Stimulated activated CD4-positive, alpha-beta T cell treated with anti-CD3 and anti-CD28 coated beads, TNF-alpha, amount 100 ng/mL, for 48 hours (primary cell): ENCODE results near the gene SPRR1A.

Experiments
- DNase-seq, 3 donors: peaks; one replicate each; pipeline ENCODE4 v3.0.0-alpha.2; 2020; ENCODE audit warnings: low read depth in 3 of 3

SPRR1A gene

GRCh38 chr1:152983743-152984142 is at the start of gene SPRR1A:
TSS of gene SPRR1A (plus strand) at chr1:152984081. CDS start at chr1:152985231, 1,150 bp downstream.
- DNase-seq: no peak

DNA sequence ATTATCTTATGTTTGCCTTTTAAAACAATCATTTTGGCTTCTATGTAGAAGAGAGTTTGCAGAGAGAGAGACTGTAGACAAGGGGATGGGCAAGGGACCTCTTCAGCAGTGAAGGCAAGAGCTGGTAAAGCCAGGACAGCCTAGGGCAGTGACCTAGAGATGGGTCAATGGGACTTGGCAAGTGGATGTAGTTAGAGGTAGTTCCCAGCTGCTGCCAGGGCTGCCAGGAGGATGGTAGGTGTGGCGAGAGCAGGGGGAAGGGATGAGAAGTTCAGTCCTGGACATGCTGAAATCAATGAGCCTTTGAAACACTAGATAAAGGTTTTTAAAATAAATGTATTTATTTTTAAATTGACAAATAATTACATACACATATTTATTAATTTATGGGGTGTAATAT is 43.3 kb upstream of the SPRR1A start:
- no peak for DNase-seq

DNA sequence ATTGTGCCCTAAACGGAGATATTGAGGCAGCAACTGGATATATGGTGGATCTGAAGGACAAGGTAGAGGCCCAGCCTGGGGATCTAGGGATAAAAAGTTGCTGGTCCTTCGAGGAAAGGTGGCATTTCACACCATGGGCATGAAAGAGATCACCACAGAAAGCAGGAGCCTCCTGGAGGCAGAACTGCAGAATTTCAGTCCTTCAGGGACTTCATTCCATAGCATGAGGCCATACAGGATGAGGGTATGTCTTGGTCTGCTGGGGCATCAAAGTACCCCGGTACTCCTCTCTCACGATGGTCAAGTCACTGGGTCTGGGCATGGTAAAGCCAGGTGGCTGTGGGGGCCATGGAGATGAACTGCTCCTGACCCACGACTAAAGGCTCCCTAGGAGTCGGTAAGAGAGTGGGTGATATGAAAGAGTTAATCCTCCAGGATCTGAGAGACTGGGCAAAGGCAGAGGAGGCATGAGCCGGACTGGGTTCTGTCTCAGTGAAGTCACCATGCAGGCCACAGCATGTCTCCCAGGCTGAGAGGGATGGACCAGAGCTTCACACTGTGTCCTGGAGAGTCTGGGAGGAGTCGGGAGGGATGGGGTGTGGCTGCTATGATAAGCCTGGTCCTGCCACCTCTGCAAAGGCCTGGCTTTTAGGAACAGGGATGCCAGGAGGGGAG is 42.7 kb upstream of the SPRR1A start:
- no peak for DNase-seq

DNA sequence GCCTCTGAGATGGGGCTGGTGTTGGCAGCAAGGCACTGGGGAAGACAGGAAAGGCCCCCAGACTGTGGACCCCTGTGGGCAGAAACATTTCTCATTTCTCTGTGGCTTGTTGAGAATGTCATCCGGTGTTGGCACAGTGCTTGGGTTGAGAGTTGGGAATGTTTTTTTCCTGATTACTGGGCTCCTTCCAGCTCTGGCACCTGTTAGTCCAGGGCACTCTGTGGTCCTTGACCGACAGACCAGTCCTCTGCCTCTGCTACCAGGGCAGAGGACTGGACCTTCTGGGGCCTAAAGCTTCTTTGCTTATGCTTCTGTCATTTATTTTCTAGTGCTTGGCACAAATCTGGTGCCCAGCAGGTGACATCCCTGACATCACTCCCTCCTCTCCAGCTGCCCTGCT is 41.7 kb upstream of the SPRR1A start:
- DNase-seq: no peak

DNA sequence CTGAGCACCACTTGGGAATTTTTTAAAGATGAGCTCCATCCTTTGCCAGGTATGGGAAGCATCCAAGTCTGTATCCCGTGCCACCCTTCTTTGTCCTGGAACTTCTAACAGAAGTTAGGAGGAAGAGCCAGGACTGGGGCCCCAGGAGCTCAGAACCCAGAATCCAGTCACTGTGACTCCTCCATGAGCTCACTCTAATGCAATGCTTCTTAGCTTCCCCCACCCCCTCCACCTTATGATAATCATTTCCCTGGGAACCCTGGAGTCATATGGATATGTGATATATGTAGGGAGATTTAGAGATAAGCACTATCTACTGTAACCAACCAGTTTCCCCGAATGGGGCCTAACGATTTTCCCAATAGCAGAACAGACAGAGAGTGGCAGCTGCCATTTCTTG is 37.6 kb upstream of the SPRR1A start:
- no peak for DNase-seq

- DNase-seq: no peak
Measured at GRCh38 chr1:152946651-152947256, 37.1 kb upstream of the SPRR1A start, which contains the start of gene SPRR5. TSS of gene SPRR5 (plus strand) at chr1:152947206. CDS start at chr1:152948555, 1,349 bp downstream.

DNA sequence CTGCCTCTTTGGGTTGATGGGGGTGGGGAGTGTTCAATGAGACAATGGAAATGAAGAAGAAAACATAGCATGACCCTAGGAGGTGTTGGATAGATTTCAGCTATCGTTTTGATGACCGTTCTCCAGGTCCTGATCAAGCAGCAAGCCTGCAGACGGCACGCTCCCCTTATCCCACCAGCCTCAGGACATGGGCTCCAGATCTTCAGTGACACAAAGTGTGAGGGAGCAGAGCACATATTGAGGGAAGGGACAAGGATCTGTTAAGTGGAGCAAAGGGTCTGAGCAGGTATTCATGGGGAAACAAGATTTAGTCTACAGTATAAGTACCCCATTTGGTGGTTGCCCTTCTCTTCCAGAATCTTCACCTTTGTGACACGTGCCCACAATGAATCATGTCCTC is 32.2 kb upstream of the SPRR1A start:
- DNase-seq: no peak

- DNase-seq: no peak
Measured at GRCh38 chr1:152953761-152954160, 30.1 kb upstream of the SPRR1A start.

GRCh38 chr1:152954436-152954835 is 29.4 kb upstream of the SPRR1A start:
- DNase-seq: no peak

- DNase-seq: no peak
Measured at GRCh38 chr1:152957561-152957960, 26.3 kb upstream of the SPRR1A start.

GRCh38 chr1:152959273-152959672 is 24.6 kb upstream of the SPRR1A start:
- DNase-seq: no peak

DNA sequence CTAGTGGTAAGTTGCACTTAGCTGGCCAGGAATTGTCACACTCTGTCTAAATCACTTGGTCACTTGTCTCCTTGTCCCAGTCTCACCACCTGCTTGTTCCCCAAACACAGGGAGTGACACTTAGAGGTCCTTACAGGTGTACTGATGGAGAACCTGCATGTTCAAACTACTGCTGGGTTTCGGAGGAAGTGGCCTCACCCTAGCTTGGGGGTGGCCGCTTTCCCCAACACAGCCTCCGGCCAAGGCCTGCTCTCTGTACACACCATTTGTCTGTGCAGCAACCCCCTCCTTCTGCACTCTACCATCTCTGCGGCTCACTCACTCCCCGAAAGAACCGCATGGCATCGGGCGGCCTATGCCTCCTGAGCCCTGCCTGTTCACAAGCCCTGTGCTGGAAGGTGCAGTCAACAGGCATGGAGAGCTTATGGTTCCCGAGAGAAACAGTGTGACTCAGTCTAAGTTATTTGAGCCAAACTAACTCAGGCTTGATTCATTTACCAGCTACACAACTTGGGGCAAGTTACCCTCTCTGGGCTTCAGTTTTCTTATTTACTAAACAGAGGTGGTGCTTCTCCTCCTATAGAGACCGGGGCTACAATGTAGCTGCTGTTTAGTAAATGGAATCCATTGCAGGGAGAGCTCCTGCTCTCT is 24.0 kb upstream of the SPRR1A start:
- DNase-seq: no peak

- no peak for DNase-seq
Measured at GRCh38 chr1:152960452-152961044, 23.3 kb upstream of the SPRR1A start.

DNA sequence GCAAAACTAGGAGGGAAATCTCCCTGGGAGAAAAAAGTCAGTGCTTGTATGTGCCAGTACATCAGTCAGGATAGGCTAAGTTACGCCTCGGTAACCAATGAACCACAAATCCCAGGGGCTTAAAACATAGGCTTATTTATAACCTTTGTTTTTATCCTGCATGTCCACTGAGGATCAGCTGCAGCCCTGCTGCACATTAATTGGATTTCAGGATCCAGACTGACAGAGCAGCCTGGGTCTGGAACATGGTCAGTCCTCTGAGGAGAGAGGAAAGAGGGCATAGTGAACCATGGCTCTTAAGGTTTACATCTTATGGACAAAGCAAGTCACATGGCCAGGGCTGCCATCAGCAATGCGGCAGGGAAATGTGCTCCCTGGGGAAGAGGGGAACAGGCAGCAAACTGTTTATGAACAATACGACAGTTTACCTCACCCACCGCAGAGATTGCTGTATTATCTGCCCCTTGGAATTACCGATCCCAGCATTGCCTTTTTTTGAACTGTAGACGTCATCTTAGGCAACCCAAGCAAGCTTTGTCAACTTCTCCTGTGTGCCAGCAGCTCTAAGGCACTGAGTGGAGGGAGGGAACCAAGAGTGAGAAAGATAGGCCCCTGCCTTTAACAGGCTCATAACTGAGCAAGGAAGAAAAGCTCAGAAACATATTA is 22.5 kb upstream of the SPRR1A start:
- no peak for DNase-seq

DNA sequence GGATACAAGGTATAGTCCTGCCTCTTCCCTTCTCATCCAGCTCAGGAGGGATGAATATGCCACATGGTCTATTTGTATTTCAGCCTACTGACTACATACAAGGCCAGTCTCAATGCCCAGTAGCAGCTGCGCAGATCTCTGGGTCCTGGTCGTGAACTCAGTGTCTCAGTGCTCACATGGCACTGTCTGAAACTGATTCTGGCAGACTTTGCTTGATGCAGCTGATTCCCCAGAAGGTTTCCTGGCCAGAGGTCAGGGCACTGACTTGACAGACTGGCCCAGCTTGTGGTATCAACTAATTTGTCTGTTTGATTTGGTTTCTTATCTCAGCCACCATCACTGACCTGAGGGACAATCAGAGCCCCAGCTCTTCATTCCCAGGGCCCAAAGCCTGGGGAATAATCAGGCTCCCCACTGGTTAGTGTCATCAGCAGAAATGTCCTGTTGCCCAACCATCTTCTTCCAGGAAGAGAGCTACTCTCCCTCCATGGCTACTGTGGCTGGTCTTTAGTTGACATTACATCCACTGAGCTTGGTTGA is 20.9 kb upstream of the SPRR1A start:
- DNase-seq: no peak

- DNase-seq: no peak
Measured at GRCh38 chr1:152964536-152964935, 19.3 kb upstream of the SPRR1A start.

GRCh38 chr1:152965853-152966252 is 18.0 kb upstream of the SPRR1A start:
- no peak for DNase-seq

GRCh38 chr1:152967201-152967600 is 16.7 kb upstream of the SPRR1A start:
- DNase-seq: no peak

GRCh38 chr1:152968248-152968647 is 15.6 kb upstream of the SPRR1A start:
- no peak for DNase-seq

DNA sequence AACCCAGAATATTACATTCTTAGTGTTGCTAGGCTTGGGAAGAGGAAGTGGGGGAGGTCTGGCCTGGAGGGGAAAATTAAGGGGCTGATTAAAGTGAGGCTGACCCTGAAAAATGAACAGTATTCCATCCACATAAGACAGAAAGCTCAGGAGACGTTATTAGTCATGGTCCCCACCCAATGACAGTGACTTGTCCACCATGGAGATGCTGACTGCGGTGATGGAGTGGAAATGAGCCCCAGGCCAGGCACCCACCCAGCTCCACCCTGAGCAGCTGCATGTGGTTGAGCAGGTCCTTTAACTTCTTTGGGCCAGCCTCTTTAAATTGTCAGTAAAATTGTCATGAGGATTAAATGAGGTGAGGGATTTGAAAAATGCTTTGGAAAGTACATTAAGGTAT is 14.8 kb upstream of the SPRR1A start:
- DNase-seq: no peak

GRCh38 chr1:152970495-152970894 is 13.4 kb upstream of the SPRR1A start, which contains the start of gene SPRR4:
TSS of gene SPRR4 (plus strand) at chr1:152970648. CDS start at chr1:152971891, 1,243 bp downstream.
- DNase-seq: no peak
